Thyroid gland (tissue), 4 donors: Measurements from ENCODE around the gene METAP2.

Source experiments
- POLR2A ChIP-seq, 2 donors: fragments of 450-650 bp; IDR thresholded peaks; one replicate each; pipeline ENCODE4 v1.6.1; 2017; ENCODE audit warnings: antibody characterized with exemption in 2 of 2, mild to moderate bottlenecking in 2 of 2, moderate library complexity in 1 of 2
- TF ChIP-seq, protein P1 (sequence below), 6 experiments: fragments of 200-600 bp in 3 of 6; fragments of 450-650 bp in 3 of 6; sonication (generic) in 3 of 6; IDR thresholded peaks; one replicate each; pipeline ENCODE4 v1.5.1; 2016 to 2019; ENCODE audit warnings: antibody characterized with exemption in 6 of 6, mild to moderate bottlenecking in 2 of 6, inconsistent platforms in 1 of 6, moderate library complexity in 1 of 6

DNA sequence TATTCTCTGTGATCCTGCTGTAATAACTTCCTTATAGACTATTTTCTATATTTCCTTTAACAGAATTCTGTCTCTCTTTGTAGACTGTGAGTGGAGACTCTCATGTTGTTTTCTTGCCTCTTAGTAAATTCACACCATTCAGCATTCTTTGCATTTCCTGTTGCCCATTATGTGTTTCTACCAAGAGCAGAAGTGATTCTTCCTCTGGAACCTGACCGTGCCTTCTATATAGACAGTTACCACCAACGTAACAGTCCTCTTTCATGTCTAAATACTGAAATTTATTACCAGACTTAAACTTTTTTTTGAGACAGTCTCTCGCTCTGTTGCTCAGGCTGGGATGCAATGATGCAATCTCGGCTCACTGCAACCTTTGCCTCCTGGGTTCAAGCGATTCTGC is 31.1 kb downstream of the METAP2 start:
- TF ChIP-seq POLR2A (IDR thresholded peaks at IDR 0.05) = no peak
- TF ChIP-seq, protein P1, sequence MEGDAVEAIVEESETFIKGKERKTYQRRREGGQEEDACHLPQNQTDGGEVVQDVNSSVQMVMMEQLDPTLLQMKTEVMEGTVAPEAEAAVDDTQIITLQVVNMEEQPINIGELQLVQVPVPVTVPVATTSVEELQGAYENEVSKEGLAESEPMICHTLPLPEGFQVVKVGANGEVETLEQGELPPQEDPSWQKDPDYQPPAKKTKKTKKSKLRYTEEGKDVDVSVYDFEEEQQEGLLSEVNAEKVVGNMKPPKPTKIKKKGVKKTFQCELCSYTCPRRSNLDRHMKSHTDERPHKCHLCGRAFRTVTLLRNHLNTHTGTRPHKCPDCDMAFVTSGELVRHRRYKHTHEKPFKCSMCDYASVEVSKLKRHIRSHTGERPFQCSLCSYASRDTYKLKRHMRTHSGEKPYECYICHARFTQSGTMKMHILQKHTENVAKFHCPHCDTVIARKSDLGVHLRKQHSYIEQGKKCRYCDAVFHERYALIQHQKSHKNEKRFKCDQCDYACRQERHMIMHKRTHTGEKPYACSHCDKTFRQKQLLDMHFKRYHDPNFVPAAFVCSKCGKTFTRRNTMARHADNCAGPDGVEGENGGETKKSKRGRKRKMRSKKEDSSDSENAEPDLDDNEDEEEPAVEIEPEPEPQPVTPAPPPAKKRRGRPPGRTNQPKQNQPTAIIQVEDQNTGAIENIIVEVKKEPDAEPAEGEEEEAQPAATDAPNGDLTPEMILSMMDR (IDR thresholded peaks at IDR 0.05) = no peak
